ENCODE results near the gene NQO2. TPM values are rescaled to one million over a fixed set of nuclear protein-coding genes. Genes with fewer than 3 reads are reported as not detected.

Gene NQO2
- total and polyA plus RNA-seq, 3 donors from 2014 or later = 9.5 to 35.6 (median 16.8) TPM

DNA sequence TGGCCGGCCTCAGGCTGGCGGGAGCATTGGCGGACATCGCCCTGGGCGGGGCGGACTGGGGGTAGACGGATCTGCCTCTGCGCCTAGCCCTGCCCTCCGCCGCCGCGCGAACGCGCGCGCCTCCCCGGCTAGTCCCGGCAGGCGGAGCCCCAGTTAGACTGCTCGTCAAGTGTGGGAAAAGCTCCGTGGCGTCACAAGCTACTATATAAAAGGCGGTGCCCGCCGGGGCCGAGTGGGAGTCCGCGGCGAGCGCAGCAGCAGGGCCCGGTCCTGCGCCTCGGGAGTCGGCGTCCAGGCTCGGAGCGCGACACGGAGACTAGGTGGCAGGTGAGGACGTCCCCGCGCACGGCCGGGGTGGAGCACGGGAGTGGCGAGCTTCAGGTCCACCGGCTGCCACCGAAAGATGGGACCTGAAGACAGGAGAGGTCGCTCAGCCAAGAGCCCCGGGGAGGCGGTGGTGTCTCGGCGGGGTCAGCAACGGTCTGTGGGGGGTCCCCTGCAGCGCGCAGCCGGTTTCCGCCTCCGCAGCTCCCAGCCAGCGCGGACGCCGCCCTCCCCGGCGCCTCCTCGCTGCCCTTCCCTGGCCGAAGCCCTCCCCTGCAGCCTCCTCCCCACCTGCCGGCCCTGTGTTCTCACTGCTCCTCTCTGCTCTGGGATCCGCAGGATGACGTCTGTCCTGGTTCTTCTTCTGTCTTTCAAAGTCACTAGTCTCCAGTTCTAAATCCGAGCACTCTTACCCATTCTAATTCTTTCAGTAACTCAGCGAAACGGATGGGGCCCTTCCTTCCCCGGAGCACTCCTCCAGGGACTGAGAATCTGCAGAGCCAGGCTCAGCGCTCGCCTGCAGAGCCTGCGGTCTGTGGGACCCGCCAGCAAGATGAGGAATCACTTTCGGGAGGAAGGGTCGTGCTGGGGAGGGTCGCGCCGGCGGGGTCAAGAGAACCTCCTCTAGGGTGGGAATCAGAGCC lies 64.3 kb downstream of the NQO2 start:
- WGBS, 2 donors = 0% methylated on average over 29 to 75 of the region's 85 CpGs
- peak overlapping the region; percentile 77 to 89 for H3K4me3 ChIP-seq
- H3K27ac ChIP-seq = peak overlapping the region; percentile 83 to 90
- no peaks in the 10 kb centered on the region for H3K9me3 ChIP-seq
- no peaks in the 10 kb centered on the region for H3K36me3 ChIP-seq (ENCODE audit: low read depth, missing control alignments)
- peak; percentile 95 for DNase-seq
- no peaks in the 10 kb centered on the region for H3K27me3 ChIP-seq
- H3K4me1 ChIP-seq = no peaks in the 10 kb centered on the region
- TF ChIP-seq, protein P1, sequence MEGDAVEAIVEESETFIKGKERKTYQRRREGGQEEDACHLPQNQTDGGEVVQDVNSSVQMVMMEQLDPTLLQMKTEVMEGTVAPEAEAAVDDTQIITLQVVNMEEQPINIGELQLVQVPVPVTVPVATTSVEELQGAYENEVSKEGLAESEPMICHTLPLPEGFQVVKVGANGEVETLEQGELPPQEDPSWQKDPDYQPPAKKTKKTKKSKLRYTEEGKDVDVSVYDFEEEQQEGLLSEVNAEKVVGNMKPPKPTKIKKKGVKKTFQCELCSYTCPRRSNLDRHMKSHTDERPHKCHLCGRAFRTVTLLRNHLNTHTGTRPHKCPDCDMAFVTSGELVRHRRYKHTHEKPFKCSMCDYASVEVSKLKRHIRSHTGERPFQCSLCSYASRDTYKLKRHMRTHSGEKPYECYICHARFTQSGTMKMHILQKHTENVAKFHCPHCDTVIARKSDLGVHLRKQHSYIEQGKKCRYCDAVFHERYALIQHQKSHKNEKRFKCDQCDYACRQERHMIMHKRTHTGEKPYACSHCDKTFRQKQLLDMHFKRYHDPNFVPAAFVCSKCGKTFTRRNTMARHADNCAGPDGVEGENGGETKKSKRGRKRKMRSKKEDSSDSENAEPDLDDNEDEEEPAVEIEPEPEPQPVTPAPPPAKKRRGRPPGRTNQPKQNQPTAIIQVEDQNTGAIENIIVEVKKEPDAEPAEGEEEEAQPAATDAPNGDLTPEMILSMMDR (IDR thresholded peaks at IDR 0.05) = peak in 1 of 3 experiments; percentile 10
- TF ChIP-seq POLR2A (IDR thresholded peaks at IDR 0.05) = peak; percentile 20
- intact Hi-C loops (cut with DNase I; ENCODE audit: low total_unique reads) = loop anchor here (5.0 kb wide), 1 partner anchor 72 kb away; no protein-coding TSS in a partner anchor

DNA sequence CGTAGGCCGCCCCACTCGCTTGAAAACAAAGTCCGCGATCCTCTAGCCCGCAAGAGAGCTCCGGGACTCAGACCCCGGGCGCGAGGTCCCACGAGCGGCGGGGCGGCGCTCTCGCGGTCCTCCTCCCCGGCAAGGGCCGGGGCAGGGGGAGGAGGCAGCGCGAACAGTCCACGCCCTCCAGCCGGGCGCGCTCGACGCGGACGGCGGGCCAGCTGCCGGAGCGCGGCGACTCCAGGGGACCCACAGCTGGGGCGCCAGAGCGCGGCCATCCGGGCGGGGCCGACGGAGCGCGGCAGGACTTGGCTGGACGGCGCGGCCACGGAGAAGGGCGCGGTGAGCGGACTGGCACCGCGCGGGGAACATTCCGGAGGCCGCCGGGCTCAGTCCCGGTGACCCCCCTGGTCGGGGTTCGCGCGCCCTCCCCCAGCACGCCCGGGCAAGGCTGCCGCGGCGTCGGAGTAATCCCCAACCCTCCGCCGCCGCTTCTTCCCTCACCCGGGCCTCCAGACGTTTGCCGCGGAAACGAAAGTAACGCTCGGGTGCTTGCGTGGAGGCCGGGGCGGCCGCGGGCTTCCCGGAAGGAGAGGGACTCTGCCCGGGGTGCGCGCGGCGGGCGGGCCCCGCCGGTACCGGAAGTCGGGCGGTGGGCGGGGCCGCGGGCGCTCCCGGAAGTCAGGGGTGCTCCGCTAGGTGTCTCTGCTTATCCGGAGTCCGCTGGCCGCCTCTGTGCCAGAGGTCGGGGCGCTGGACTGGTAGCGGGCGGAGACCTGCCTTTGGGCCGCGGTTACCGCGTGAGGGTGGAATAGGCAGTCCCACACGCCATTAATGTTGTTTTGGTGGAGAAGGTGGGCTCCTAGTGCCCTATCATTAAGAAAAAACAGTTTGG lies 68.9 kb downstream of the NQO2 start, which contains the start of gene RIPK1:
Gene RIPK1, plus strand, starts transcription at position 166 of the 886 bp plus-strand sequence. CDS start 8,330 bp downstream, outside the sequence.
- Histone ChIP-seq H3K4me3 (peak within 1 kb of the TSS; percentile 95 to 99), H3K27ac (peak within 1 kb of the TSS; percentile 97 to 99), H3K36me3 (ENCODE audit: low read depth, missing control alignments) (no peaks in the 10 kb centered on the region), H3K9me3 (no peaks in the 10 kb centered on the region), H3K4me1 (no peaks in the 10 kb centered on the region), H3K27me3 (no peaks in the 10 kb centered on the region)
- TF ChIP-seq, protein P1 (IDR thresholded peaks at IDR 0.05) = peak; percentile 6 to 25 (median 17)
- TF ChIP-seq POLR2A (IDR thresholded peaks at IDR 0.05) = no peak
- 0 to 1% methylated on average over 12 to 95 of the region's 112 CpGs for WGBS, 2 donors
- intact Hi-C loops (cut with DNase I; ENCODE audit: low total_unique reads) = no loop called here
- DNase-seq = peak; percentile 95

Small RNA genes lying within 50 kb of the gene (small RNA-seq; reads per million reads assigned to genes)
- 0 reads per million in 2 donors for gene AL133351.4

Other genes with a start within 250 kb of the NQO2 start
- 1 to 10 TPM in 1 of 2 donors, under 1 TPM in 1; 0.71 to 1.5 TPM for gene MYLK4, start 249.0 kb upstream of the NQO2 start, total RNA-seq
- gene MYLK4, start 249.0 kb upstream of the NQO2 start, polyA plus RNA-seq (ENCODE audit: insufficient read depth, low read depth, low replicate concordance) = 0.62 TPM
- 100 to 1,000 TPM in 1 of 2 donors, 10 to 100 TPM in 1; 95.8 to 102 TPM for gene WRNIP1, start 234.5 kb upstream of the NQO2 start, total RNA-seq
- gene WRNIP1, start 234.5 kb upstream of the NQO2 start, polyA plus RNA-seq (ENCODE audit: insufficient read depth, low read depth, low replicate concordance) = 57.7 TPM
- 10 to 100 TPM; 15.0 to 19.6 TPM for gene SERPINB1, start 158.0 kb upstream of the NQO2 start, total RNA-seq
- gene SERPINB1, start 158.0 kb upstream of the NQO2 start, polyA plus RNA-seq (ENCODE audit: insufficient read depth, low read depth, low replicate concordance) = 19.4 TPM
- 10 to 100 TPM; 33.9 to 60.0 TPM for gene SERPINB9, start 96.6 kb upstream of the NQO2 start, total RNA-seq
- gene SERPINB9, start 96.6 kb upstream of the NQO2 start, polyA plus RNA-seq (ENCODE audit: insufficient read depth, low read depth, low replicate concordance) = 19.1 TPM
- gene SERPINB6, start 28.3 kb upstream of the NQO2 start, total RNA-seq = 100 to 1,000 TPM; 203 to 281 TPM
- gene SERPINB6, start 28.3 kb upstream of the NQO2 start, polyA plus RNA-seq (ENCODE audit: insufficient read depth, low read depth, low replicate concordance) = 348 TPM
- gene RIPK1, start 68.6 kb downstream of the NQO2 start, total RNA-seq = 10 to 100 TPM; 16.7 to 19.3 TPM
- 14.3 TPM for gene RIPK1, start 68.6 kb downstream of the NQO2 start, polyA plus RNA-seq (ENCODE audit: insufficient read depth, low read depth, low replicate concordance)
- 10 to 100 TPM; 16.8 TPM for gene BPHL, start 118.8 kb downstream of the NQO2 start, total RNA-seq
- 14.3 TPM for gene BPHL, start 118.8 kb downstream of the NQO2 start, polyA plus RNA-seq (ENCODE audit: insufficient read depth, low read depth, low replicate concordance)
- 10 to 100 TPM; 13.5 to 17.7 TPM for gene TUBB2A, start 157.7 kb downstream of the NQO2 start, total RNA-seq
- 23.7 TPM for gene TUBB2A, start 157.7 kb downstream of the NQO2 start, polyA plus RNA-seq (ENCODE audit: insufficient read depth, low read depth, low replicate concordance)
- 1 to 10 TPM; 1.6 to 2.2 TPM for gene TUBB2B, start 227.8 kb downstream of the NQO2 start, total RNA-seq
- 3.6 TPM for gene TUBB2B, start 227.8 kb downstream of the NQO2 start, polyA plus RNA-seq (ENCODE audit: insufficient read depth, low read depth, low replicate concordance)

All from testis (tissue), 3 donors.